ENCODE results near the gene RBMS1.

RBMS1 gene

GRCh38 chr2:160251569-160251968 is 242.0 kb downstream of the RBMS1 start:
- FAIRE-seq (no peak), DNase-seq (ENCODE audit: insufficient read length, low spot score) (no peak)
- TF ChIP-seq PAX5 (IDR thresholded peaks at IDR 0.05; ENCODE audit: insufficient read depth, low read length, severe bottlenecking) (no peak), POU2F2 (IDR thresholded peaks at IDR 0.05; ENCODE audit: low read depth, low read length) (no peak), TAF1 (IDR thresholded peaks at IDR 0.05; ENCODE audit: low read depth, low read length) (no peak), POLR2AphosphoS5 (IDR thresholded peaks at IDR 0.05; ENCODE audit: low read depth, low read length) (no peak), SPI1 (IDR thresholded peaks at IDR 0.05; ENCODE audit: low read depth, low read length) (no peak), POLR2A (IDR thresholded peaks at IDR 0.05; ENCODE audit: low read depth, low read length) (no peak)

DNA sequence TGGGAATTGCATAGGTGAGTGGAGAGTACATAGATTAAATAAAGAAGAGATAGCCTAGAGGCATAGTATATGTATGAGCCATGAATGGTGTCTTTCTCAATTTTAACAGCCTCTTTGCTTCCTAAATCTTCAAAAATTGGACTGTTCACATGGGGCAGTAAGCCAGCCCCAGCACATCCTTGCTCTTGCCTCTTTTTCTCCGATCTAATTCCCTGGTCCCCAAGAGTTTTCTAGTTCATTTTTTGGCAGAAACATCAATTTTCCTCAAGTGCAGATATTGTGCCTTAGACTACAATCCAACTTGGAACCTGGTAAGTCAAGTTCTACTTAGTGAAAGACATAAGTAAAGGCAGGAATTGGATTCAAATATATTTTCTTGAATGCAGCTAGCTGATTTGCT is 243.7 kb downstream of the RBMS1 start:
- TF ChIP-seq POLR2A (IDR thresholded peaks at IDR 0.05; ENCODE audit: low read depth, low read length): no peak
- TF ChIP-seq SPI1 (IDR thresholded peaks at IDR 0.05; ENCODE audit: low read depth, low read length): no peak
- no peak for TF ChIP-seq POU2F2 (IDR thresholded peaks at IDR 0.05; ENCODE audit: low read depth, low read length)
- no peak for TF ChIP-seq POLR2AphosphoS5 (IDR thresholded peaks at IDR 0.05; ENCODE audit: low read depth, low read length)
- no peak for TF ChIP-seq TAF1 (IDR thresholded peaks at IDR 0.05; ENCODE audit: low read depth, low read length)
- TF ChIP-seq PAX5 (IDR thresholded peaks at IDR 0.05; ENCODE audit: insufficient read depth, low read length, severe bottlenecking): no peak
- FAIRE-seq: no peak
- DNase-seq (ENCODE audit: insufficient read length, low spot score): no peak

DNA sequence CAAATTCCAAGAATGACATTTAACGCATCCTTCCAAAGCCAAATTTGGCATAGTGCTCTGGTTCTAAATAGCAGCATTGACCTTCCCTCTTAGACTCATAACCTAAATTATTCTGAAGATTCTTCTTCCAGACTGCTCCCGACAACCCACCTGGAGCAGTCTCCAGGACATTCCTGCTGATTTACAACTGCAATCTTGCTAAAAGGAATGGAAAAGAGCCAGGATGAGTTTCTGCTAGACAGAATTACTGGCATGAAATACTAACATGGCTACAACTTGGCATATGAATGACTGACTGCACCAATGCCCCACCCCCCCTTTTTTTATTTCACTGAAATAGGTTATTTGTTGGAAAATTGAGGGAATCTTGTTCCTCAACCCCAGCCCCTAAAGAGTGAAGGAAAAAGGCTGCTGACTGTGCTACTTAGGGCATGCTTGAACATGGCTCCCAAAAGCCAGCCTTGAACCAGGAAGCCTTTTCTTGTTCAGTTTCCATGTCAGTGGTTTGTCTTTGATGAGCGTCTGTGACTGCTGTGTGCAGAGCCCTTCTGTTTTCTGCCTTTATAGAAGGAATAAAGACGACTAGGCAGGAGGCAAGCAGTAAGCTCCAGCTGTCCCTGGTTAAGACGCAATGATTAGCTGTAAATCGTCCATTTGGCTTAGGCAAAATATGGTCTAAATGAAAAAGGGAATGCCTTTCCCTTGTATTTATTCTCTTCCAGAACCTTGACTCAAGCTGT is 246.1 kb downstream of the RBMS1 start:
- FAIRE-seq (no peak), DNase-seq (ENCODE audit: insufficient read length, low spot score) (no peak)
- TF ChIP-seq SPI1 (IDR thresholded peaks at IDR 0.05; ENCODE audit: low read depth, low read length) (no peak), TAF1 (IDR thresholded peaks at IDR 0.05; ENCODE audit: low read depth, low read length) (no peak)

- TF ChIP-seq SPI1 (IDR thresholded peaks at IDR 0.05; ENCODE audit: low read depth, low read length) (no peak), POLR2AphosphoS5 (IDR thresholded peaks at IDR 0.05; ENCODE audit: low read depth, low read length) (no peak), POLR2A (IDR thresholded peaks at IDR 0.05; ENCODE audit: low read depth, low read length) (no peak), PAX5 (IDR thresholded peaks at IDR 0.05; ENCODE audit: insufficient read depth, low read length, severe bottlenecking) (no peak), TAF1 (IDR thresholded peaks at IDR 0.05; ENCODE audit: low read depth, low read length) (no peak), POU2F2 (IDR thresholded peaks at IDR 0.05; ENCODE audit: low read depth, low read length) (no peak)
- DNase-seq (ENCODE audit: insufficient read length, low spot score) (no peak), FAIRE-seq (no peak)
These were observed 247.3 kb downstream of the RBMS1 start for GRCh38 chr2:160246356-160246755.

DNA sequence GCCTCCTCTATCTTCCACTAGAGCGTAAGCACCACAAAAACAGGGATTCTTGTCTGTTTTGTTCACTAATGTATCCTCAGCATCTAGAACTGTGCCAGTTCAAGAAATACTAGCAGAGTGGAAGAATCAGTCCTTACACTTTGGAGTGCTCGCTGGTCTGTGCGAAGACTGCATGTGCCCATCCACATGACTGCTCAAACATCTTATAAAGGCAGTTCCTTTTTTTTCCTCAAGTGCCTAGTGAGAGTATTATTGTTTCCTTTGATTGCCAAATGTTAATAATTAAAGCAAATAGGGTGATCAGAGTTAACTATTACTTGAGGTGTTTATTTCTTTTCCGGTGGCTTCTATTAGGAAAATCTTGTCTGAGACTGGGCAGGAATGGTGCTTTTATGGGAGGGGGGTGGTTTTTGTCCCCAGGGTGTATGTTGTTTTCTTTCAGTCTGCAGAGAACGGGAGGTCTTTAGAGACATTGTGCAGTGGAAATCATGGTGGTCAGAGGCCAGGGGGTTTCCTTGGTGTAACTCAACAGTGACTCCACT is 247.9 kb downstream of the RBMS1 start:
- FAIRE-seq (no peak), DNase-seq (ENCODE audit: insufficient read length, low spot score) (no peak)
- TF ChIP-seq POLR2AphosphoS5 (IDR thresholded peaks at IDR 0.05; ENCODE audit: low read depth, low read length): no peak
- no peak for TF ChIP-seq POU2F2 (IDR thresholded peaks at IDR 0.05; ENCODE audit: low read depth, low read length)
- TF ChIP-seq TAF1 (IDR thresholded peaks at IDR 0.05; ENCODE audit: low read depth, low read length): no peak
- no peak for TF ChIP-seq POLR2A (IDR thresholded peaks at IDR 0.05; ENCODE audit: low read depth, low read length)
- no peak for TF ChIP-seq PAX5 (IDR thresholded peaks at IDR 0.05; ENCODE audit: insufficient read depth, low read length, severe bottlenecking)

DNA sequence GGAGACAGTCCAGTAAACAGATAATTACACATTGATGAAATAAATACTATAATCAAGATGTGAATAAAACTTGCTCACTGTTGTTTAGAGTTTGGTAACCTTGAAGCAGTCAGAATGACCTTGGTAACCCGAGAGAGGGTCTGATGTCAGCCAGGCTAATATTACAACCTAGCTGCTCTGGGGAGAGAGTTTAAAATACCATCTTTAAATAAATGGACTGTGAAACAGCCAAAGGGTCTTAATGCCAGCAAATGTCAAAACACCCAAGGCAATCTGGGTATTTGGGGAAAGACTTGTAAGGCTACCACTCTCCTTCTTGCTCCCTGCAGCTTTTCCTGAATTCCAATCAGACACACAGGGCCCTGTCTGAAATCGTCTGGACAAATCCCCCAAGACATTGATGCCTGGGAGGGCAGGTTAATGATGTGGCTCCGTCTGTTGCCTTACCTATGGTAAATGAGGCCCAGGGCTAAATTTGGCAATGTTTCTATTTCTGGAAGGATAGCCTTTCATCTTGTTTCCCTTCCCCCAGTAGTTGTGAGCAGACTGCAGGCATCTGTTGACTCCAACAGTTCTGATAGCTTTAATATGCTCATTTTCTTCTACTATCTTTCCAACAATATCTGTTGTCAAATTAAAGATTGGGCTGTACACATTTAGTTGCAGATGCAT is 250.6 kb downstream of the RBMS1 start:
- no peak for FAIRE-seq
- TF ChIP-seq SPI1 (IDR thresholded peaks at IDR 0.05; ENCODE audit: low read depth, low read length) (no peak), POLR2AphosphoS5 (IDR thresholded peaks at IDR 0.05; ENCODE audit: low read depth, low read length) (no peak), PAX5 (IDR thresholded peaks at IDR 0.05; ENCODE audit: insufficient read depth, low read length, severe bottlenecking) (no peak), POLR2A (IDR thresholded peaks at IDR 0.05; ENCODE audit: low read depth, low read length) (no peak), TAF1 (IDR thresholded peaks at IDR 0.05; ENCODE audit: low read depth, low read length) (no peak), POU2F2 (IDR thresholded peaks at IDR 0.05; ENCODE audit: low read depth, low read length) (no peak)
- DNase-seq (ENCODE audit: insufficient read length, low spot score): no peak

DNA sequence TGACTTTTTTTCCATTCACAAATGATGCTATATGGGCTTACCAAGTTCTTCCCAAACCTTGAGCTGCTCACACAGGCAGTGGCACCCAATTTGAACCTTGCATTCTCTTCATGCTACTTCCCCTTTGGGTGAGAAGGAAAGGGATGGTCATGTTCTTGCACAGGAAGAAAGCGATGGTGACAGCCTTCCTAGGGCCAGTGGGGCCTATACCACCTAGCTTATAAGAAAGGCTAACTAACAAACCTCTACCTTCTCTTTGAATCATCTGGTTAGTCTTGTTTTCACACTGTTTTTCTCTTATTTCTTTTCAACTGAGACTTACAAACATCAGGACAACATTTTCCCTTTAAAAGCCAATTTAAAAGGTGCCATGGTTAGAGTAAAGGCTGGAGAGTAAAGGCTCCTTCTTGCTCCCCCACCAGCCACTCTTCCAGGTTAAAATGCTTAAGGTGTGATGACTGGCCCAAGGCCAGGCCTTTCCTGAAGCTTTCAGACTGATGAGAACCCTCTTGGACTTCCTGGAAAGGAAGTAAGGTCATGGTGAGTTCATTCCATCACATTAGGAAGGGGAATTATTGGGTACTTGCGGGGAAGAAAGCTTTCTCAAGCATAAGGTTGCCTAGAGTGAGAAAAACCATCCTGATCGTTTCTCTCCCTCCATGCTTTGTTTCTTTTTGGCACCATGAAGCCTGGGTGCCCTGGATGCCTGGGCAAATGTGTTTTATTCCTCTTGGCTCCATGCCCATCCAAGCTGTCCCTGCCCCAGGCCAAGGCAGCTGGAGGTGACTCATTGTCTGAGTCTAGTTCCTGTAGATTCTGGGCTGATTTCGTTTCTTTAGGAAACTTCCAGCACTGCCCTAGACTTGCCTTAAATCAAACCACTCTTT is 252.1 kb downstream of the RBMS1 start:
- no peak for TF ChIP-seq PAX5 (IDR thresholded peaks at IDR 0.05; ENCODE audit: insufficient read depth, low read length, severe bottlenecking)
- DNase-seq (ENCODE audit: insufficient read length, low spot score) (no peak), FAIRE-seq (no peak)

GRCh38 chr2:160239436-160239835 is 254.2 kb downstream of the RBMS1 start:
- TF ChIP-seq POLR2A (IDR thresholded peaks at IDR 0.05; ENCODE audit: low read depth, low read length): no peak
- no peak for TF ChIP-seq PAX5 (IDR thresholded peaks at IDR 0.05; ENCODE audit: insufficient read depth, low read length, severe bottlenecking)
- TF ChIP-seq POLR2AphosphoS5 (IDR thresholded peaks at IDR 0.05; ENCODE audit: low read depth, low read length): no peak
- FAIRE-seq: no peak
- no peak for DNase-seq (ENCODE audit: insufficient read length, low spot score)

DNA sequence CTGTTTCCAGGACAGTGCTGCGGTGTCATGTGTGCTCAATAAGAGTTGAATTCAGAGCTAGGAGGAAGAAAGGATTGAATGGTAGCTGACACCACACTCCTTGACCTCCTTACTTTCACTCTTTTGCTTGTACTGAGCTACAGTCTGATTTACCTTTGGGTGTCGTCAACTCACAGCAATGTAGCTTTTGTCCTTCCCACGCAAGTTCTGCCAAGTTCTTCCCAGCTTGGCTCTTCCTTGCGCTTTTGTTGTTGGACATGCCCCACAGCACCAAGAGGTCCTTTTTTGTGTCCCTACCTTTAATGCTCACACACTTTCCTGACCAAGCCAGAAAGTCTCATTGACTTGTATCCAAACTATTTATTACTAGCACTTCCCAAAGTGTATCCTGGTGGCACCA is 255.2 kb downstream of the RBMS1 start:
- DNase-seq (ENCODE audit: insufficient read length, low spot score) (no peak), FAIRE-seq (no peak)
- no peak for TF ChIP-seq POLR2AphosphoS5 (IDR thresholded peaks at IDR 0.05; ENCODE audit: low read depth, low read length)
- TF ChIP-seq POLR2A (IDR thresholded peaks at IDR 0.05; ENCODE audit: low read depth, low read length): no peak
- TF ChIP-seq SPI1 (IDR thresholded peaks at IDR 0.05; ENCODE audit: low read depth, low read length): no peak
- TF ChIP-seq PAX5 (IDR thresholded peaks at IDR 0.05; ENCODE audit: insufficient read depth, low read length, severe bottlenecking): no peak
- no peak for TF ChIP-seq TAF1 (IDR thresholded peaks at IDR 0.05; ENCODE audit: low read depth, low read length)
- TF ChIP-seq POU2F2 (IDR thresholded peaks at IDR 0.05; ENCODE audit: low read depth, low read length): no peak

Measured in GM12891 (cell line).